ENCODE data around the gene SEC61A1. TPM values are rescaled to one million over a fixed set of nuclear protein-coding genes. Genes with fewer than 3 reads are reported as not detected.

SEC61A1 gene
- total and polyA plus RNA-seq, 9 donors = 52.3 to 217 (median 121) TPM

GRCh38 chr3:128113817-128114794, 61.9 kb downstream of the SEC61A1 start:
- H3K4me1 ChIP-seq (ENCODE audit: insufficient read depth) = no peaks in the 10 kb centered on the region
- no peaks in the 10 kb centered on the region for H3K27me3 ChIP-seq
- no peak overlapping the region for H3K4me3 ChIP-seq
- intact Hi-C loops (cut with DNase I) = no loop called here
- TF ChIP-seq EP300 (IDR thresholded peaks at IDR 0.05) (no peak), CTCF (IDR thresholded peaks at IDR 0.05) (no peak), POLR2A (IDR thresholded peaks at IDR 0.05) (no peak)
- H3K9me3 ChIP-seq = no peaks in the 10 kb centered on the region
- no peak for DNase-seq
- H3K36me3 ChIP-seq = no peaks in the 10 kb centered on the region
- 79 to 81% (median 81%) methylated on average over 9 of the region's 9 CpGs for WGBS, 3 donors
- H3K27ac ChIP-seq = no peak overlapping the region

Small RNA genes within 50 kb of the gene (small RNA-seq; reads per million reads assigned to genes)
- gene RNU2-37P = not detected

Other genes with a start within 250 kb of the SEC61A1 start
- gene MGLL, start 229.9 kb upstream of the SEC61A1 start, total RNA-seq = 10 to 100 TPM in 4 of 7 donors, 1 to 10 TPM in 3; 4.5 to 22.4 (median 13.3) TPM
- gene MGLL, start 229.9 kb upstream of the SEC61A1 start, polyA plus RNA-seq = 10 to 100 TPM in 1 of 2 donors, 1 to 10 TPM in 1; 6.7 to 14.0 TPM
- gene KBTBD12, start 137.2 kb upstream of the SEC61A1 start, total RNA-seq = 1 to 10 TPM in 1 of 7 donors, under 1 TPM in 4, not detected in 2; 0.20 to 1.1 (median 0.42) TPM
- gene KBTBD12, start 137.2 kb upstream of the SEC61A1 start, polyA plus RNA-seq = under 1 TPM; 0.12 to 0.87 TPM
- gene RUVBL1, start 71.4 kb downstream of the SEC61A1 start, total RNA-seq = 10 to 100 TPM; 15.6 to 34.6 (median 25.1) TPM
- 10 to 100 TPM; 16.3 to 37.9 TPM for gene RUVBL1, start 71.4 kb downstream of the SEC61A1 start, polyA plus RNA-seq
- gene EEFSEC, start 101.0 kb downstream of the SEC61A1 start, total RNA-seq = 10 to 100 TPM; 12.4 to 21.0 (median 16.1) TPM
- gene EEFSEC, start 101.0 kb downstream of the SEC61A1 start, polyA plus RNA-seq = 10 to 100 TPM in 1 of 2 donors, 1 to 10 TPM in 1; 6.8 to 14.0 TPM

Measured in ovary (tissue), 9 donors.